ENCODE measurements around the gene GREB1. TPM values are rescaled to one million over a fixed set of nuclear protein-coding genes. Genes with fewer than 3 reads are reported as not detected.

The GREB1 gene
- total and polyA plus RNA-seq, 2 experiments from 2014 or later: 12.0 to 35.0 TPM

GRCh38 chr2:11564816-11565567 lies 31.1 kb downstream of the GREB1 start:
- H3K36me3 ChIP-seq (ENCODE audit: insufficient read depth): no peaks in the 10 kb centered on the region
- H3K4me1 ChIP-seq (ENCODE audit: insufficient read depth): no peaks in the 10 kb centered on the region
- H3K4me3 ChIP-seq: no peak overlapping the region
- Mint-ChIP-seq H3K27me3 (ENCODE audit: insufficient read depth, low read depth, poor library complexity) (peaks cover 5% of the 10 kb centered on the region), H3K27ac (no peak overlapping the region), H3K4me3 (no peak overlapping the region), H3K36me3 (ENCODE audit: low read depth) (peaks cover 12% of the 10 kb centered on the region), H3K4me1 (peaks cover 11% of the 10 kb centered on the region), H3K9me3 (no peaks in the 10 kb centered on the region)
- no peak overlapping the region for H2AFZ ChIP-seq
- DNase-seq (ENCODE audit: low spot score) (no peak), ATAC-seq (no peak)
- no peak overlapping the region for H3K27ac ChIP-seq (ENCODE audit: low read depth)
- H3K79me2 ChIP-seq (replicated peaks; ENCODE audit: insufficient read depth): 0 out of 2 replicates have a peak, but pooled peaks cover 6% of the 10 kb centered on the region
- TF ChIP-seq CTCF (conservative IDR thresholded peaks at IDR 0.05; ENCODE audit: low read depth in 2 of 2): no peak
- TF ChIP-seq ZNF114 (CRISPR knock-in tag; IDR thresholded peaks at IDR 0.05): no peak
- TF ChIP-seq EZH2 (IDR thresholded peaks at IDR 0.05; ENCODE audit: low read depth, unreplicated experiment): no peak
- TF ChIP-seq NANOG (IDR thresholded peaks at IDR 0.05; ENCODE audit: borderline replicate concordance): no peak
- TF ChIP-seq EZH2phosphoT487 (IDR thresholded peaks at IDR 0.05; ENCODE audit: unreplicated experiment): no peak
- TF ChIP-seq REST (IDR thresholded peaks at IDR 0.05; ENCODE audit: unreplicated experiment): no peak
- no peak for TF ChIP-seq POLR2AphosphoS5 (IDR thresholded peaks at IDR 0.05; ENCODE audit: low read depth)
- no peak for TF ChIP-seq STAT1 (IDR thresholded peaks at IDR 0.05; ENCODE audit: unreplicated experiment)
- no peak for TF ChIP-seq ZNF462 (CRISPR knock-in tag; IDR thresholded peaks at IDR 0.05)
- TF ChIP-seq ETS1 (IDR thresholded peaks at IDR 0.05): no peak
- TF ChIP-seq CREB1 (CRISPR knock-in tag; IDR thresholded peaks at IDR 0.05; ENCODE audit: low read depth): no peak
- no peak for TF ChIP-seq ZNF331 (CRISPR knock-in tag; IDR thresholded peaks at IDR 0.05; ENCODE audit: low read depth)
- H3K4me2 ChIP-seq: no peak overlapping the region
- H4K20me1 ChIP-seq (replicated peaks; ENCODE audit: insufficient read depth): no peaks in the 10 kb centered on the region; the same call in none of the 2 replicates
- H3F3A ChIP-seq (replicated peaks; ENCODE audit: low read depth): no peaks in the 10 kb centered on the region
- H3K9me2 ChIP-seq (ENCODE audit: insufficient read depth): no peaks in the 10 kb centered on the region
- no peaks in the 10 kb centered on the region for H3K27me3 ChIP-seq (ENCODE audit: insufficient read depth)
